HG02759 (cell line): ENCODE data around the gene DCST2.

ENCODE experiments used
- ATAC-seq: cut with Tn5 transposase; IDR thresholded peaks from one replicate; pipeline ENCODE4 v1.9.1; 2021; ENCODE audit warnings: mild to moderate bottlenecking, moderate library complexity; ENCODE audit not compliant: unreplicated experiment

The DCST2 gene

GRCh38 chr1:155070158-155070621 lies 36.6 kb upstream of the DCST2 start:
- ATAC-seq, result no peak

- ATAC-seq, result no peak
Measured at GRCh38 chr1:155069551-155070157, 36.1 kb upstream of the DCST2 start.

GRCh38 chr1:155068599-155068998 lies 35.0 kb upstream of the DCST2 start:
- ATAC-seq, result no peak

GRCh38 chr1:155066777-155067176 lies 33.2 kb upstream of the DCST2 start:
- ATAC-seq, result no peak

GRCh38 chr1:155064832-155065429 lies 31.4 kb upstream of the DCST2 start:
- ATAC-seq, result no peak

- ATAC-seq, result no peak
Measured at GRCh38 chr1:155064111-155064831, 30.7 kb upstream of the DCST2 start.

GRCh38 chr1:155063550-155064110 lies 30.0 kb upstream of the DCST2 start, which contains the start of gene EFNA4:
Gene EFNA4 (plus strand): TSS chr1:155063740. CDS start chr1:155063824, 84 bp downstream.
- ATAC-seq, result peak; percentile 65

- no peak for ATAC-seq
Measured at GRCh38 chr1:155062702-155063411, 29.3 kb upstream of the DCST2 start.

GRCh38 chr1:155062151-155062686 lies 28.6 kb upstream of the DCST2 start:
- no peak for ATAC-seq

- peak; percentile 58 for ATAC-seq
Measured at GRCh38 chr1:155061381-155062150, 28.0 kb upstream of the DCST2 start.

- no peak for ATAC-seq
Measured at GRCh38 chr1:155060736-155061135, 27.2 kb upstream of the DCST2 start.

GRCh38 chr1:155057788-155058211 lies 24.2 kb upstream of the DCST2 start:
- ATAC-seq, result no peak

GRCh38 chr1:155057104-155057503 lies 23.5 kb upstream of the DCST2 start:
- no peak for ATAC-seq

GRCh38 chr1:155053531-155054105 lies 20.0 kb upstream of the DCST2 start:
- ATAC-seq, result no peak

GRCh38 chr1:155052439-155053395 lies 19.1 kb upstream of the DCST2 start:
- no peak for ATAC-seq

GRCh38 chr1:155051777-155052398 lies 18.3 kb upstream of the DCST2 start:
- ATAC-seq, result peak; percentile 8

GRCh38 chr1:155051342-155051776 lies 17.8 kb upstream of the DCST2 start:
- no peak for ATAC-seq
